A549 (cell line): Measurements from ENCODE around the gene MAP3K4.

Experiments used
- CTCF ChIP-seq: fragments of >200 bp; sonication (Bioruptor Twin); formaldehyde crosslinking; IDR thresholded peaks from 3 replicates; pipeline ENCODE4 v1.5.1; 2016
- PHF8 ChIP-seq: fragments of 200-600 bp; sonication (generic); IDR thresholded peaks from 2 replicates; pipeline ENCODE4 v1.6.1; 2016; ENCODE audit warnings: low read depth, mild to moderate bottlenecking, antibody characterized with exemption, moderate library complexity, borderline replicate concordance
- POLR2A ChIP-seq: IDR thresholded peaks from 2 replicates; pipeline ENCODE4 v1.6.1; 2012; ENCODE audit warnings: mild to moderate bottlenecking, low read length

DNA sequence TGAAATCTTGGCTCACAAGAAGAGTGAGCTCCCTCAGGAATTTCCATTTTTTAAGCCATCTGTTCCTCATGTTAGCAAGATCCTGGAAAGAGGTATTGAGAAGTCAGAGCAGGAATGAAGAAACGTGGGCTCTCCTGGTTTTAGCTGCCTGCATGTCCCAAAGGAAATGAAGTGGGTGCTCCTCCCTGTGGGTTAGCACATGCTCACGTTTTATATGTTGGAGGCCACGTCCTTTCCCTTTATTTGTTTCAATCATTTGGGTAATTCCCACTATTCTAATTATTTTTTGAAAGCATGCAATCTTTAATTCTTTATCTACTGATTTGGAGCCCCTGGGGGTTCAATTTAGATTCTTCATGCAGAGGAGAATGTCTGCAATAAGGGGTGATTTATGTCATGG, 4.3 kb upstream of the MAP3K4 start:
- no peak for TF ChIP-seq CTCF
- TF ChIP-seq POLR2A = no peak
- no peak for TF ChIP-seq PHF8
